IPS DF 19.7 (cell line): ENCODE measurements around the gene AFAP1L1.

Experiments
- DNase-seq: peaks from one replicate; pipeline ENCODE4 v3.0.0-alpha.2; 2013; ENCODE audit warnings: low read depth, low spot score

AFAP1L1 gene

DNA sequence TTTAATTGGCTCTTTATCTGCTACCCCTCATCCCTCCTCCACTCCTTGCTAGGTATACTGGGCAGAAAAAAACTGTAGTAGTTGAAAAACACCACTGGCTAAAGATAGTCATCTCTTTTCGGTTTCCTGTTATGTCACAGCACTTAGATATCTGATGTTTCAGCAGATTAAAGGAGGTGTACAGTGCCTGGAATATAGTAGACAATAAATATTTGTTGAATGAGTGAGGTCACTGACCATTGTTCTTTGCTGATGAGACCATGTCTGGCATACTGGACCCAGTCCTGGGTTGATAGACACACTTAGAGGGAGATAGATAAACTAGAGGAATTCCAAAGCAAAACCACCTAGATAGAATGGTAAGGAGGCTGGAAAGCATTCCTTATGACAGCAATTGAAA, 76.9 kb downstream of the AFAP1L1 start:
- DNase-seq = no peak

DNA sequence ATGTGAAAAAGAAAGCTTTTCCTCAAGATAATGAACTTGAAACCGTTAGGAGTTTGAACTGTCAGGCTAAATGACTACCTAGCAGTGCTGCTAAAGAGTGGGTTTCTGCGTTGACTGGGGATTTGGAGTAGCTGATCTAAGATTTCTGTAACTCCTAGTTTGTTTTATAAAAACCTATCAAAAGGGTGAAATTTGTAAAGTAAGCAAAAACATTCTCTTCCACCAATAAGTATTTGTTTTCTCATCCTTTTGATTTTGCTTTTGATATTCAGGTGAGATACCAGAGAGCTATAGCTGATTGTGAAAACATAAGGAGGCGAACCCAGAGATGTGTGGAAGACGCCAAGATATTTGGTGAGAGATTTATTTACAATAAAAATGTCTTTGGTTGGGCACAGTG, 77.7 kb downstream of the AFAP1L1 start:
- DNase-seq = no peak

GRCh38 chr5:149352169-149352568, 80.5 kb downstream of the AFAP1L1 start:
- DNase-seq = no peak

GRCh38 chr5:149353911-149354310, 82.3 kb downstream of the AFAP1L1 start:
- no peak for DNase-seq

DNA sequence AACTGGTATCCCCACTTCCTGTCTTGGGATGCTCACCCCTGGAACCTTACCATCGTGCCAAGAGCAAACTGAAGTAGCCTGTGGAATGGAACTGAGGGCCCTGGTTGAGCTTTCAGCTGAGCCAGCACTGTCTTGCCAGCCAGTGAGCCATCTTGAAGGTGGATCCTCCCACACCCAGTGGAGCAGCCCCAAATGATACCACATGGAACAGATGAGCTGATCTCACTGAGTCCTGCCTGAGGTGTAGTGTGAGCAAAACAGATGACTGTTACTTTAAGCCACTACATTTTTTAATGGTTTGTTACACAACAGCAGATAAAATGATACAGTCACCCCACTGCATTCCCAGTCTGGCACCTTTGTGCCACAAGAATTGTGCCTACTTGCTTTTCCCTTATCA, 84.0 kb downstream of the AFAP1L1 start:
- no peak for DNase-seq

DNA sequence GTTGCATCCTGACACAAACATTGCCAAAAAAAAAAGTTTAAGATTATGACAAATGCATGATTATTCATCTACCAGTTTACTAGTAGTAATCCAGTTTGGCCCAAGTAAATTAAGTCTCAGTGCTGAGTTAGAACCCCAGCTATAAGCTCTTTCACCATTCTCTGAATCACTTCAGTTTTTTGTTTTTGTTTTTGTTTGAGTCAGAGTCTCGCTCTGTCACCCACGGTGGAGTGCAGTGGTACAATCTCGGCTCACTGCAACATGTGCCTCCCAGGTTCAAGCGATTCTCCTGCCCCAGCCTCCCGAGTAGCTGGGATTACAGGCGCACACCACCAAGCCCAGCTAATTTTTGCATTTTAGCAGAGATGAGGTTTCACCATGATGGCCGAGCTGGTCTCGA, 84.7 kb downstream of the AFAP1L1 start:
- DNase-seq = no peak

DNA sequence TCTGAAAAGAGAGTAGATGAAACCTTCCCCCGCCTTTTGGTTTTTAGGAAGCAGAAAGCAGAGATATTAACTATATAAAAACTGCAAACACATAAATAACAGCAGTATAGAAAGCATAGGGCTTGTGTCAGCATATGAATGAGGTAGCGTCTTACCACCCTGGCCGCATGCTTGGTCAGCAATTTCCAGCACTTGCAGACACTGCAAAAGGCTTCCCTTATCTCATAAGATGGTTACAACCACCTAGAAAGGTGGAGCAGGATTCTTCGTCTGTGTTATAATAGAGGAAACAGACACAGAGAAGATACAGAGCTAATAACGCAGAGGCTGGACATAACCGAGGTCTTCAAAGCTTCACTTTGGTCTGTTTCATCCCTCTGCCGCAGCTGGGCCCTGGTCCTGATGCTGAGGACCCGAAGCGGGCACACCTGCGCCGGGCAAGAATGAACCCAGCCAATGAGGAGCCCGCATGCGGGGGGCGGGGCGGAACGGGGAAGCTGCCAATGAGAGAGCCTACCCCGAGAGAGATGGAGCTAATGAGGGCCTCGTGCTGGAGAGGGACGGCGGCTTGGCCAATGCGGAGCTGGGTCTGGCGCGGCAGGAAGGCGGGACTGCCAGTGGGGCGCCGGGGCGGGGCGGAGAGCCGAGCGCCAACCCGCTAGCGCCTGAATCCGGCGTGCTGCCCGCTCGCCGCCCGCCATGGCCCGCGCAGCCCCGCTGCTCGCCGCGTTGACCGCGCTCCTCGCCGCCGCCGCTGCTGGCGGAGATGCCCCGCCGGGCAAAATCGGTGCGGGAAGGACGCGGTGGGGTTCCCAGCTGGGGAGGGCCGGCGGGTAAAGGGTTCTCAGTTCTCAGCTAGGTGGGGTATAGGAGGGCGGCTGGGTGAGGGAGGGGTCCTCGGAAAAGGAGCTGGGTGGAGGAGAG, 86.0 kb downstream of the AFAP1L1 start, which contains the start of gene PCYOX1L:
Gene PCYOX1L (plus strand): TSS at position 677 of the 924 bp plus-strand sequence. CDS start 23 bp downstream, at position 700.
- DNase-seq = peak; percentile 90

DNA sequence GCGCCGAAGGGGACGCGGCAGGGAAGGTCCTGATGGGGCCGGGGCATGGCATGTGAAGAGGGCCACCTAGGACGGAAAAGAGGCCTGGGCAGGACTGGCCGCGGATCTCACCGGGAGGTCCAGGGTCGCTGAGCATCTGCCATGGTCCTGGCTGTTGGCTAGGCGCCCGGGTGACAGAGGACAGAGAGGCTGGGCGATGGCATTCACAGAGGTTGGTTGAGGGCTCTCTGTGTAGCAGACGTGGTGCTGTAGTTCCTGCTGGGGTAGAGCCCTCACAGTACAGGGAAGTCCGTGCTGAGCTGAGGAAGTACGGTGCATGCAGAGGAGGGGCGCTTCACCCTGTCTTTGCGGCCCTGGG, 86.6 kb downstream of the AFAP1L1 start:
- DNase-seq = no peak

DNA sequence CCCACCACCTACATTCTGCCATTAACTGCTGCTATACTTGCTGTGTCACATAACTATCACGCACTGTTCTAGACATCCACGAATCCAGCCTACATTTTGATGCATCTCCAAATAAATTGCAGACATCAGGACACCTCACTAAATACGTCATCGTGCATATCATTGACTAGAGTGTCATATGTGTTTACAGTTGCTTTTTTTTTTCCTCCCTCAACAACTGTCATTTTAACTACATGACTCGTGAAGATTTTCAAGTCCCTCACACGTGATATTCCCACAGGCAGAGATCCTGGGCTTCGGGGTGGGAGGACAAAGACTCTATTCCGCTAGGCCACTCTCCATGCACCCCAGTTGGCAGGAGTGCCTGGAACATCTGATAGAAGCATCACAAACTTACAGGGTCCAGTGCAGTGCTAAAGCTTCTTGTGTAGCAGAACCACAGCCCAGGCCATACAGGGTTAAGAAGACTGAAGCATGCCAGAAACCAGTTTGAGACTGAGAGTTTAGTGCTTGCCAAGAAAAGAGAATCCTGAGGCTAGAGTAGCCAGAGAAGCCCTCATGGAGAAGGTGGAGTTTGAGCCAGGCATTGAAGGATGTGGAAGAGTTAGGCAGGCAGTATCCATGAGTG, 87.3 kb downstream of the AFAP1L1 start:
- no peak for DNase-seq

GRCh38 chr5:149360272-149360671, 88.6 kb downstream of the AFAP1L1 start:
- no peak for DNase-seq

- DNase-seq = no peak
Measured at GRCh38 chr5:149362541-149362940, 90.9 kb downstream of the AFAP1L1 start.

- no peak for DNase-seq
Measured at GRCh38 chr5:149363358-149363757, 91.7 kb downstream of the AFAP1L1 start.

- no peak for DNase-seq
Measured at GRCh38 chr5:149363936-149364335, 92.3 kb downstream of the AFAP1L1 start.

- DNase-seq = no peak
Measured at GRCh38 chr5:149364719-149365118, 93.1 kb downstream of the AFAP1L1 start.

DNA sequence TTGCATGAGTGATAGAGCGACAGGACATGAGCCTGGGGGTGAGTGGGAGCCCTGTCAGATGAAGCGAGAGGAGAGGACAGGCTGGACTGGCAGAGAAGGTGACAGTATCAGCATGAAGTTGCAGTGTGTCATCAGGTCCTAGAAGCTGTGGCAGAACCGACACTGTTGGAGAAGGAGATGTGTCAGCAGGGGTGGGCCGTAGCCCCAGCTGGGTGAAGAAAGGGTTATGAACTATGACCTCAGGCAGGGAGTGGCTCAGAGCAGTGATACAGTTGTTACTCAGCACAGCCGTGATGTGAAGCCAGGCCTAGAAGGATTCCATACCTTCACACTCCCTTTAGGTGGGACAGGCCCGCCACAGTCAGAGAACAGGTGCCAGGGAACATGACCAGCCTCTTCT, 93.8 kb downstream of the AFAP1L1 start:
- no peak for DNase-seq

DNA sequence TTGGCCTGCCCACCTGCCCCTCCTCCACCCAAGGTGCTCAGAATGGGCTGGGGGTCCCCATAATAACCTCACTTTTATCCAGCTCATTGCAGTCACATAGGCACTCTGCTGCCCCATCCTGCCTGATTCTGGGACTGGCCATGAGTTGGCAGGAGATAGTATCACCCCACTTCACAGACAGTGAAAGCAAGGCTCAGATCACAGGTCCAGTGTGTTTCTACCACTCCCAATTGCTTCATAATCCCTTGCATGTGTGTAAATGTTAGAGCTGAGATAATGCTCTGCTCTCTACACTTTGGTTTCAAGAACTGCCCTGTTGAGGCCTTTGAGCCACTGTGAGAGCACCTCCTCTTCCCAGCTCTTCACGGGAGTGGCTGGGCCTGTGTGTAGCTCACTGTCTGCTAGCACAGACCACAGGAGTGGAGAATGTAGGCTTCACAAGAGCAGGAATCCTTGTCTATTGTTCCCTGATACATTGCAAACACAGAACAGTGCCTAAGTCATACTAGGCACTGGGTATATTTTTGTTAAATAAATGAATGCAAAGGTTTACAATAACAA, 94.6 kb downstream of the AFAP1L1 start:
- DNase-seq = no peak

- DNase-seq = peak; percentile 80
Measured at GRCh38 chr5:149367249-149367971, 95.8 kb downstream of the AFAP1L1 start.

DNA sequence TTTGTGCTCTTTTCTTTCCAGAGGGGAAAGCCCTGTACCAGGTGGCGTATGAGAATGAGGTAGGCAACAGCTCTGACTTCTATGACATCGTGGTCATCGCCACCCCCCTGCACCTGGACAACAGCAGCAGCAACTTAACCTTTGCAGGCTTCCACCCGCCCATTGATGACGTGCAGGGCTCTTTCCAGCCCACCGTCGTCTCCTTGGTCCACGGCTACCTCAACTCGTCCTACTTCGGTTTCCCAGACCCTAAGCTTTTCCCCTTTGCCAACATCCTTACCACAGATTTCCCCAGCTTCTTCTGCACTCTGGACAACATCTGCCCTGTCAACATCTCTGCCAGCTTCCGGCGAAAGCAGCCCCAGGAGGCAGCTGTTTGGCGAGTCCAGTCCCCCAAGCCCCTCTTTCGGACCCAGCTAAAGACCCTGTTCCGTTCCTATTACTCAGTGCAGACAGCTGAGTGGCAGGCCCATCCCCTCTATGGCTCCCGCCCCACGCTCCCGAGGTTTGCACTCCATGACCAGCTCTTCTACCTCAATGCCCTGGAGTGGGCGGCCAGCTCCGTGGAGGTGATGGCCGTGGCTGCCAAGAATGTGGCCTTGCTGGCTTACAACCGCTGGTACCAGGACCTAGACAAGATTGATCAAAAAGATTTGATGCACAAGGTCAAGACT, 96.5 kb downstream of the AFAP1L1 start:
- DNase-seq = no peak

GRCh38 chr5:149370878-149371277, 99.2 kb downstream of the AFAP1L1 start:
- no peak for DNase-seq

DNA sequence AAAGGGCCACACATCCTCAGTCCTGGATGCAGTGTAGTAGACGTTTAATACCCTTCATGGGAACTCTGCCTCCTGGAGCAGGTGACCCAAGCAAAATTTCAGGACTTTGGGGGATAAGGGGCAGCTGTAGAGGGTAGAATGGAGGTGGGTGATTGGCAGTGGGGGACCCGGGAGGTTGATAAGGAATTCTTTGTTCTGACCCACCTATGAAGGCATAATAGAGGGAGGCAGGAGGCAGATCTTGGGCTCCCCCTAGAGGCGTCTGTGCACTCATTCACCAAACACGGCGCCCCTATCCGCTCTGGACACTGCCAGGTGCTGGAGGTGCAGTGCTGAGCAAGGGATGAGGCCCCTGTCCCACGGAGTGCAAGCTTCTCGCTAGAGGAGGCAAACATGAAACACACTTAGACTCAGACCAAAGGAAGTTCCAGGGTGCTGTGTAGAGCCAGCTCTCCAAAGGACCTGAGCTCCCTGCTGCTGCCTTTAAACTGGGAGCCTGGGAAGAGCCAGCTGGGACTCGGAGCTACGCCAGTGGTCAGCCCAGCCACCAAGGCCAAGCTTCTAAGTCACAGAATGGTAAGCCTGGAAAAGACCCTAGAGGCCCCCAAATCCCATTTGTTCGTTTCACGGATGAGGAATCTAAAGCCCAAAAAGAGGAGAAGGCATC, 99.8 kb downstream of the AFAP1L1 start:
- DNase-seq = peak; percentile 56
